Chondrocyte (in vitro differentiated cells): Measurements from ENCODE around the gene LMX1B. TPM values are rescaled to one million over a fixed set of nuclear protein-coding genes. Genes with fewer than 3 reads are reported as not detected.

Source experiments
- DNase-seq: peaks from one replicate; pipeline ENCODE4 v3.0.0; 2021; ENCODE audit warnings: mixed read lengths, low spot score
- H3K27ac Mint-ChIP-seq: one replicate; pipeline ENCODE4 v1.8.0; 2021; ENCODE audit warnings: mild to moderate bottlenecking, moderate library complexity, mixed read lengths; ENCODE audit not compliant: unreplicated experiment
- H3K27me3 Mint-ChIP-seq: 2 replicates; pipeline ENCODE4 v1.8.0; 2021; ENCODE audit warnings: low read depth, mixed read lengths
- H3K36me3 Mint-ChIP-seq: 2 replicates; pipeline ENCODE4 v1.8.0; 2021; ENCODE audit warnings: low read depth, mixed read lengths
- H3K4me1 Mint-ChIP-seq: 2 replicates; pipeline ENCODE4 v1.8.0; 2021; ENCODE audit warnings: low read depth, mild to moderate bottlenecking, mixed read lengths
- H3K4me3 Mint-ChIP-seq: one replicate; pipeline ENCODE4 v1.8.0; 2021; ENCODE audit warnings: mild to moderate bottlenecking, moderate library complexity, mixed read lengths; ENCODE audit not compliant: unreplicated experiment
- H3K9me3 Mint-ChIP-seq: 2 replicates; pipeline ENCODE4 v1.8.0; 2021; ENCODE audit warnings: low read depth, mixed read lengths
- CTCF ChIP-seq: fragments of 200-600 bp; sonication (generic); IDR thresholded peaks from 2 replicates; pipeline ENCODE4 v1.5.0; 2021; ENCODE audit warnings: antibody characterized with exemption, mild to moderate bottlenecking, moderate library complexity
- total RNA-seq: library from RNA; stranded (reverse); gene quantifications from 3 replicates; pipeline ENCODE4 v1.2.1, GENCODE V29; 2021

LMX1B gene
- total RNA-seq, 1 donor from 2014 or later: not detected

- Mint-ChIP-seq H3K27ac (no peak overlapping the region), H3K4me3 (no peak overlapping the region), H3K9me3 (no peaks in the 10 kb centered on the region), H3K36me3 (no peaks in the 10 kb centered on the region), H3K27me3 (peaks cover 22% of the 10 kb centered on the region), H3K4me1 (no peaks in the 10 kb centered on the region)
- no peak for TF ChIP-seq CTCF
- DNase-seq: no peak
These were observed 58.3 kb downstream of the LMX1B start for GRCh38 chr9:126671983-126672382.

GRCh38 chr9:126672634-126673284 is 59.0 kb downstream of the LMX1B start:
- Mint-ChIP-seq H3K27ac (no peak overlapping the region), H3K4me3 (no peak overlapping the region), H3K36me3 (no peaks in the 10 kb centered on the region), H3K9me3 (no peaks in the 10 kb centered on the region), H3K4me1 (no peaks in the 10 kb centered on the region), H3K27me3 (peaks cover 30% of the 10 kb centered on the region)
- no peak for TF ChIP-seq CTCF
- no peak for DNase-seq

- Mint-ChIP-seq H3K27ac (no peak overlapping the region), H3K4me3 (no peak overlapping the region), H3K36me3 (no peaks in the 10 kb centered on the region), H3K9me3 (no peaks in the 10 kb centered on the region), H3K27me3 (peaks cover 35% of the 10 kb centered on the region), H3K4me1 (no peaks in the 10 kb centered on the region)
- no peak for DNase-seq
- TF ChIP-seq CTCF: no peak
These were observed 60.1 kb downstream of the LMX1B start for GRCh38 chr9:126673689-126674364.

- H3K4me1 Mint-ChIP-seq: no peaks in the 10 kb centered on the region
- H3K27me3 Mint-ChIP-seq: peaks cover 41% of the 10 kb centered on the region
- DNase-seq: no peak
- no peaks in the 10 kb centered on the region for H3K9me3 Mint-ChIP-seq
- no peak for TF ChIP-seq CTCF
- H3K4me3 Mint-ChIP-seq: no peak overlapping the region
- H3K27ac Mint-ChIP-seq: no peak overlapping the region
- H3K36me3 Mint-ChIP-seq: no peaks in the 10 kb centered on the region
These were observed 60.8 kb downstream of the LMX1B start for GRCh38 chr9:126674365-126675146.

- no peak for TF ChIP-seq CTCF
- Mint-ChIP-seq H3K27me3 (peaks cover 43% of the 10 kb centered on the region), H3K27ac (no peak overlapping the region), H3K9me3 (no peaks in the 10 kb centered on the region), H3K4me1 (no peaks in the 10 kb centered on the region), H3K36me3 (no peaks in the 10 kb centered on the region), H3K4me3 (no peak overlapping the region)
- no peak for DNase-seq
These were observed 61.4 kb downstream of the LMX1B start for GRCh38 chr9:126675147-126675467.
